ENCODE results near the gene KLK14. TPM values are rescaled to one million over a fixed set of nuclear protein-coding genes. Genes with fewer than 3 reads are reported as not detected.

Gene KLK14
- total and polyA plus RNA-seq, 2 experiments from 2014 or later = 0.13 TPM; not detected in 1

GRCh38 chr19:51091895-51092873 is 9.5 kb upstream of the KLK14 start:
- Histone ChIP-seq H3K79me2 (no peaks in the 10 kb centered on the region), H3K4me3 (no peak overlapping the region), H4K20me1 (ENCODE audit: insufficient read depth, poor library complexity, severe bottlenecking) (no peaks in the 10 kb centered on the region), H3K9me2 (replicated peaks; ENCODE audit: insufficient read depth) (no peaks in the 10 kb centered on the region), H3K27ac (no peak overlapping the region), H3K27me3 (no peaks in the 10 kb centered on the region), H2AFZ (no peak overlapping the region), H3K9me3 (ENCODE audit: low read depth) (no peaks in the 10 kb centered on the region), H3K4me2 (no peak overlapping the region), H3K36me3 (replicated peaks; ENCODE audit: insufficient read depth, low read depth) (no peaks in the 10 kb centered on the region), H3K4me1 (ENCODE audit: insufficient read depth) (no peaks in the 10 kb centered on the region)
- no peak for TF ChIP-seq EZH2 (IDR thresholded peaks at IDR 0.05; ENCODE audit: borderline replicate concordance)
- TF ChIP-seq CTCF (IDR thresholded peaks at IDR 0.05; ENCODE audit: poor library complexity) = no peak
- no peak for TF ChIP-seq EZH2phosphoT487 (IDR thresholded peaks at IDR 0.05; ENCODE audit: low read depth, severe bottlenecking, unreplicated experiment)
- no peak for DNase-seq (ENCODE audit: low spot score)
- 53% methylated on average over 16 of the region's 16 CpGs for WGBS (ENCODE audit: low lambda C conversion rate, missing lambda C conversion rate)

DNA sequence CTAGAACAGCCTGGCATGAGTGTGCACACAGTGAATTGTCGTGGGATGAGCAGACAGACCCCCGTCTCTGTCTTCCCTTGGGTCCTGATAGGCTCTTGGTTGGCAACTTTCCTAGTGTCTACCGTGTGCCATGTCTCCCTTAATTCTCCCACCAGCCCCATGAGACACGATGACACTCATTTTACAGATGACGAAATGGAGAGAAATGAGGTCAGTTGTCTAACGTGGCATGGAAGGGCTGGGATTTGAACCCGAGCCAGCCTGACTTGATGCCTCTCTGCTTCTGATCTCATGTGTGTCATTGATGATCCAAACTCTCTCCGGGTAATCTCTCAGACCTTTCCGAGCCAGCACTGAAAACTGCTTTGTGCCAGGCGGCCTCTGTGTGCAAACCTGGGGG is 8.4 kb upstream of the KLK14 start:
- H4K20me1 ChIP-seq (ENCODE audit: insufficient read depth, poor library complexity, severe bottlenecking) = no peaks in the 10 kb centered on the region
- TF ChIP-seq CTCF (IDR thresholded peaks at IDR 0.05; ENCODE audit: poor library complexity) (no peak), EZH2 (IDR thresholded peaks at IDR 0.05; ENCODE audit: borderline replicate concordance) (no peak), EZH2phosphoT487 (IDR thresholded peaks at IDR 0.05; ENCODE audit: low read depth, severe bottlenecking, unreplicated experiment) (no peak)
- H3K79me2 ChIP-seq = no peaks in the 10 kb centered on the region
- no peak overlapping the region for H2AFZ ChIP-seq
- H3K36me3 ChIP-seq (replicated peaks; ENCODE audit: insufficient read depth, low read depth) = no peaks in the 10 kb centered on the region
- H3K4me1 ChIP-seq (ENCODE audit: insufficient read depth) = no peaks in the 10 kb centered on the region
- no peaks in the 10 kb centered on the region for H3K9me3 ChIP-seq (ENCODE audit: low read depth)
- no peak for DNase-seq (ENCODE audit: low spot score)
- H3K4me3 ChIP-seq = no peak overlapping the region
- WGBS (ENCODE audit: low lambda C conversion rate, missing lambda C conversion rate) = 89% methylated on average over 10 of the region's 10 CpGs
- no peak overlapping the region for H3K27ac ChIP-seq
- H3K4me2 ChIP-seq = no peak overlapping the region
- no peaks in the 10 kb centered on the region for H3K27me3 ChIP-seq
- H3K9me2 ChIP-seq (replicated peaks; ENCODE audit: insufficient read depth) = no peaks in the 10 kb centered on the region

DNA sequence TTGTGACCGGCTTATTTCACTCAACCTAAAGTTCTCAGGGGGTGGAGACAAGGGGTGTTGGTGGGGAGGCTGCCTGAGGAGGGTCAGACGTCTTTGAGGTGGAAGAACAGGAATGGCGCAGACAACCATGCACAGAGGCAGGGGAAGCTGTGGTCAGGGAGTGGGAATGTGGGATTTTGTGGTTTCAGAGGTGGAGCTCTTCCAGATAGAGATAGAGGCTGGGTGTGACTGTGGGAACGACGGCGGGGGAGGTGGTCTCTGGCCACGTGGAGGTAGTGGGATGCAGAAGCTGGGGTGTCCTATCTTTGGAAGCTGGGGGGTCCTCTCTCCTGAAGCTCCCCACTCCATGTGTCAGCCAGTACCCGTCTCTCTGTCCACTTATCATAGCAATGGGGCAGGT is 7.8 kb upstream of the KLK14 start:
- Histone ChIP-seq H3K9me2 (replicated peaks; ENCODE audit: insufficient read depth) (no peaks in the 10 kb centered on the region), H3K27ac (no peak overlapping the region), H3K27me3 (no peaks in the 10 kb centered on the region), H3K4me2 (no peak overlapping the region), H3K9me3 (ENCODE audit: low read depth) (no peaks in the 10 kb centered on the region), H3K4me1 (ENCODE audit: insufficient read depth) (no peaks in the 10 kb centered on the region), H2AFZ (no peak overlapping the region), H3K4me3 (no peak overlapping the region), H3K36me3 (replicated peaks; ENCODE audit: insufficient read depth, low read depth) (no peaks in the 10 kb centered on the region), H4K20me1 (ENCODE audit: insufficient read depth, poor library complexity, severe bottlenecking) (no peaks in the 10 kb centered on the region), H3K79me2 (no peaks in the 10 kb centered on the region)
- WGBS (ENCODE audit: low lambda C conversion rate, missing lambda C conversion rate) = 79% methylated on average over 8 of the region's 8 CpGs
- DNase-seq (ENCODE audit: low spot score) = no peak
- TF ChIP-seq EZH2phosphoT487 (IDR thresholded peaks at IDR 0.05; ENCODE audit: low read depth, severe bottlenecking, unreplicated experiment) = no peak
- no peak for TF ChIP-seq EZH2 (IDR thresholded peaks at IDR 0.05; ENCODE audit: borderline replicate concordance)
- no peak for TF ChIP-seq CTCF (IDR thresholded peaks at IDR 0.05; ENCODE audit: poor library complexity)
